CD14-positive monocyte (primary cell): Measurements from ENCODE around the gene DNAH7. TPM values are rescaled to one million over a fixed set of nuclear protein-coding genes. Genes with fewer than 3 reads are reported as not detected.

ENCODE experiments used
- DNase-seq, 3 donors: peaks; one replicate each; pipeline ENCODE4 v3.0.0-alpha.2; 2011 to 2022
- H2AFZ ChIP-seq: 2 replicates; pipeline ENCODE4 v1.6.0; 2012; ENCODE audit warnings: mild to moderate bottlenecking, low read depth, low read length, inconsistent platforms; ENCODE audit not compliant: insufficient read depth, poor library complexity, severe bottlenecking
- H3K27ac ChIP-seq, 2 donors: 1 replicate in 1 of 2; 2 replicates in 1 of 2; pipeline ENCODE4 v1.5.1; 2012 to 2013; ENCODE audit warnings: low read length in 2 of 2, control low read depth in 1 of 2, inconsistent platforms in 1 of 2, low read depth in 1 of 2, mild to moderate bottlenecking in 1 of 2
- H3K27me3 ChIP-seq, 2 donors: one replicate each; pipeline versions ENCODE4 v1.6.0 to v1.6.1; 2011 to 2013; ENCODE audit warnings: low read length in 2 of 2; ENCODE audit not compliant: control insufficient read depth in 2 of 2, insufficient read depth in 2 of 2
- H3K36me3 ChIP-seq, 2 donors: replicated peaks in 1 of 2; 1 replicate in 1 of 2; 2 replicates in 1 of 2; pipeline versions ENCODE4 v1.5.1 to v1.6.1; 2012 to 2013; ENCODE audit warnings: low read length in 2 of 2, control low read depth in 1 of 2, inconsistent platforms in 1 of 2, mild to moderate bottlenecking in 1 of 2; ENCODE audit not compliant: insufficient read depth in 2 of 2, control insufficient read depth in 1 of 2
- H3K4me1 ChIP-seq, 2 donors: 1 replicate in 1 of 2; 2 replicates in 1 of 2; pipeline versions ENCODE4 v1.5.1 to v1.6.1; 2012 to 2013; ENCODE audit warnings: low read length in 2 of 2, control low read depth in 1 of 2, inconsistent platforms in 1 of 2, mild to moderate bottlenecking in 1 of 2, moderate library complexity in 1 of 2; ENCODE audit not compliant: insufficient read depth in 2 of 2, control insufficient read depth in 1 of 2
- H3K4me2 ChIP-seq: replicated peaks from 2 replicates; pipeline ENCODE3; 2012; ENCODE audit warnings: low read length, moderate library complexity, mild to moderate bottlenecking; ENCODE audit not compliant: poor library complexity, severe bottlenecking; ENCODE audit errors: extremely low read depth
- H3K4me3 ChIP-seq, 3 experiments: fragments of 200-600 bp in 1 of 3; sonication (generic) in 1 of 3; replicated peaks in 1 of 3; 1 replicate in 2 of 3; 2 replicates in 1 of 3; pipeline ENCODE4 v1.5.1; 2011 to 2013; ENCODE audit warnings: low read length in 3 of 3, mild to moderate bottlenecking in 3 of 3, control low read depth in 2 of 3, low read depth in 2 of 3, inconsistent platforms in 1 of 3, moderate library complexity in 1 of 3
- H3K79me2 ChIP-seq: 2 replicates; pipeline ENCODE4 v1.6.0; 2012; ENCODE audit warnings: mild to moderate bottlenecking, control low read depth, inconsistent platforms, low read length, moderate library complexity; ENCODE audit not compliant: insufficient read depth
- H3K9ac ChIP-seq: 2 replicates; pipeline ENCODE4 v1.6.0; 2017; ENCODE audit warnings: low read length, mild to moderate bottlenecking; ENCODE audit not compliant: insufficient read depth, poor library complexity, severe bottlenecking
- H3K9me3 ChIP-seq, 2 donors: replicated peaks in 1 of 2; 1 replicate in 1 of 2; 2 replicates in 1 of 2; pipeline versions ENCODE4 v1.5.1 to v1.6.1; 2012 to 2013; ENCODE audit warnings: low read length in 2 of 2, control low read depth in 1 of 2; ENCODE audit not compliant: control insufficient read depth in 1 of 2, insufficient read depth in 1 of 2
- H4K20me1 ChIP-seq: 2 replicates; pipeline ENCODE4 v1.6.0; 2012; ENCODE audit warnings: mild to moderate bottlenecking, low read length, control low read depth, moderate library complexity; ENCODE audit not compliant: insufficient read depth
- H3K27ac Mint-ChIP-seq, 7 donors: one replicate each; pipeline ENCODE4 v1.8.0; 2020; ENCODE audit warnings: mild to moderate bottlenecking in 7 of 7, mixed read lengths in 7 of 7, moderate library complexity in 6 of 7, inconsistent platforms in 2 of 7
- H3K27me3 Mint-ChIP-seq, 3 donors: one replicate each; pipeline ENCODE4 v1.8.0; 2021 to 2022; ENCODE audit warnings: low read depth in 3 of 3, mild to moderate bottlenecking in 3 of 3, mixed read lengths in 3 of 3, moderate library complexity in 3 of 3, inconsistent platforms in 1 of 3
- H3K36me3 Mint-ChIP-seq, 2 donors: one replicate each; pipeline ENCODE4 v1.8.0; 2020; ENCODE audit warnings: mixed read lengths in 2 of 2, inconsistent platforms in 1 of 2, mild to moderate bottlenecking in 1 of 2
- H3K4me1 Mint-ChIP-seq: one replicate; pipeline ENCODE4 v1.8.0; 2020; ENCODE audit warnings: mild to moderate bottlenecking, mixed read lengths
- H3K4me3 Mint-ChIP-seq, 2 donors: one replicate each; pipeline ENCODE4 v1.8.0; 2020; ENCODE audit warnings: mild to moderate bottlenecking in 2 of 2, mixed read lengths in 2 of 2, moderate library complexity in 1 of 2
- H3K9me3 Mint-ChIP-seq, 7 donors: one replicate each; pipeline ENCODE4 v1.8.0; 2020 to 2022; ENCODE audit warnings: mixed read lengths in 7 of 7, mild to moderate bottlenecking in 6 of 7, moderate library complexity in 6 of 7, inconsistent platforms in 2 of 7
- CTCF ChIP-seq: fragments of 200-600 bp; IDR thresholded peaks from one replicate; pipeline ENCODE4 v1.8.0; 2022; ENCODE audit warnings: antibody characterized with exemption, mild to moderate bottlenecking
- WGBS: methylation state at CpG from one replicate; pipeline ENCODE4 v1.1.5; 2013; ENCODE audit warnings: missing lambda C conversion rate; ENCODE audit not compliant: insufficient coverage; 5-methylcytosine and 5-hydroxymethylcytosine counted together
- intact Hi-C, 2 donors: fragments of 100-400 bp; cut with micrococcal nuclease; formaldehyde crosslinking; loops; one replicate each; pipeline versions ENCODE4 v1.15.0 to v1.15.1; 2023
- polyA plus RNA-seq, 3 donors: library from polyadenylated mRNA; depleted of rRNA in 1 of 3; unstranded in 2 of 3; stranded (reverse) in 1 of 3; fragments of 300-500 nt in 2 of 3; fragments of >200 nt in 1 of 3; fragmentation: Illumina TruSeq in 2 of 3; gene quantifications; 1 replicate in 2 of 3; 2 replicates in 1 of 3; pipeline ENCODE4 v1.2.3, GENCODE V29; 2012 to 2021

Gene DNAH7
- polyA plus RNA-seq, 3 donors = 0.07 TPM; not detected in 2

GRCh38 chr2:196036442-196036841 lies 32.2 kb downstream of the DNAH7 start:
- Histone ChIP-seq H3K9ac (no peak overlapping the region), H2AFZ (no peak overlapping the region), H4K20me1 (no peaks in the 10 kb centered on the region), H3K79me2 (no peaks in the 10 kb centered on the region), H3K4me2 (no peak overlapping the region), H3K27ac (no peak overlapping the region), H3K36me3 (no peaks in the 10 kb centered on the region), H3K4me3 (no peak overlapping the region), H3K27me3 (no peaks in the 10 kb centered on the region), H3K4me1 (no peaks in the 10 kb centered on the region), H3K9me3 (peaks cover 0 to 18% of the 10 kb centered on the region in 2 donors)
- intact Hi-C loops = no loop called here
- Mint-ChIP-seq H3K27ac (no peak overlapping the region), H3K4me3 (no peak overlapping the region), H3K4me1 (no peaks in the 10 kb centered on the region), H3K9me3 (peaks cover 22 to 44% (median 38%) of the 10 kb centered on the region in 7 donors), H3K27me3 (no peaks in the 10 kb centered on the region), H3K36me3 (no peaks in the 10 kb centered on the region)
- TF ChIP-seq CTCF = no peak
- no peak for DNase-seq
- 100% methylated on average over 2 of the region's 2 CpGs for WGBS

- H3K79me2 ChIP-seq = no peaks in the 10 kb centered on the region
- H3K27me3 ChIP-seq = no peaks in the 10 kb centered on the region
- H3K4me3 Mint-ChIP-seq = no peak overlapping the region
- no peaks in the 10 kb centered on the region for H3K36me3 ChIP-seq
- no peak overlapping the region for H3K4me2 ChIP-seq
- H3K9me3 Mint-ChIP-seq = peaks cover 0 to 9% (median 5%) of the 10 kb centered on the region in 7 donors
- no CpG with 5 or more reads among the region's 2 CpGs for WGBS
- no peaks in the 10 kb centered on the region for H4K20me1 ChIP-seq
- DNase-seq = no peak
- no peaks in the 10 kb centered on the region for H3K4me1 Mint-ChIP-seq
- intact Hi-C loops = no loop called here
- no peak overlapping the region for H3K27ac Mint-ChIP-seq
- H3K4me3 ChIP-seq = no peak overlapping the region
- H3K4me1 ChIP-seq = no peaks in the 10 kb centered on the region
- H3K36me3 Mint-ChIP-seq = no peaks in the 10 kb centered on the region
- H3K27ac ChIP-seq = no peak overlapping the region
- TF ChIP-seq CTCF = no peak
- no peaks in the 10 kb centered on the region for H3K27me3 Mint-ChIP-seq
- no peak overlapping the region for H3K9ac ChIP-seq
- no peaks in the 10 kb centered on the region for H3K9me3 ChIP-seq
- H2AFZ ChIP-seq = no peak overlapping the region
Measured at GRCh38 chr2:196018037-196018436, 50.6 kb downstream of the DNAH7 start.
